ENCODE data around the gene PDS5B. TPM values are rescaled to one million over a fixed set of nuclear protein-coding genes. Genes with fewer than 3 reads are reported as not detected.

PDS5B gene
- total and polyA plus RNA-seq, 2 experiments from 2014 or later = 43.9 to 46.5 TPM

GRCh38 chr13:32538621-32539246, 47.5 kb upstream of the PDS5B start, which contains the start of gene N4BP2L2:
TSS of gene N4BP2L2 (minus strand) at chr13:32538795. CDS start at chr13:32537027, 1,768 bp downstream.
- peaks cover 16% of the 10 kb centered on the region; the same call in 1 of the 2 replicates for H3K36me3 ChIP-seq (ENCODE audit: insufficient read depth)
- peaks cover 45% of the 10 kb centered on the region for H3K79me2 ChIP-seq (replicated peaks; ENCODE audit: insufficient read depth)
- H3K4me3 Mint-ChIP-seq = peak within 1 kb of the TSS; percentile 96
- ATAC-seq (peak; percentile 99), DNase-seq (ENCODE audit: low spot score) (peak; percentile 98)
- TF ChIP-seq POLR2AphosphoS5 (IDR thresholded peaks at IDR 0.05; ENCODE audit: low read depth) (peak; percentile 67), CTCF (conservative IDR thresholded peaks at IDR 0.05; ENCODE audit: low read depth in 2 of 2) (peak in 1 of 2 experiments; percentile 62; a peak in 2 of 4 replicates), CREB1 (CRISPR knock-in tag; IDR thresholded peaks at IDR 0.05; ENCODE audit: low read depth) (peak; percentile 66), EZH2 (IDR thresholded peaks at IDR 0.05; ENCODE audit: low read depth, unreplicated experiment) (no peak)
- TF ChIP-seq, protein P1, sequence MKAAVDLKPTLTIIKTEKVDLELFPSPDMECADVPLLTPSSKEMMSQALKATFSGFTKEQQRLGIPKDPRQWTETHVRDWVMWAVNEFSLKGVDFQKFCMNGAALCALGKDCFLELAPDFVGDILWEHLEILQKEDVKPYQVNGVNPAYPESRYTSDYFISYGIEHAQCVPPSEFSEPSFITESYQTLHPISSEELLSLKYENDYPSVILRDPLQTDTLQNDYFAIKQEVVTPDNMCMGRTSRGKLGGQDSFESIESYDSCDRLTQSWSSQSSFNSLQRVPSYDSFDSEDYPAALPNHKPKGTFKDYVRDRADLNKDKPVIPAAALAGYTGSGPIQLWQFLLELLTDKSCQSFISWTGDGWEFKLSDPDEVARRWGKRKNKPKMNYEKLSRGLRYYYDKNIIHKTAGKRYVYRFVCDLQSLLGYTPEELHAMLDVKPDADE (IDR thresholded peaks at IDR 0.05) = peak; percentile 96
- peaks cover 5% of the 10 kb centered on the region for H3K4me1 ChIP-seq (ENCODE audit: insufficient read depth)
- peak within 1 kb of the TSS; percentile 97 for H3K27ac Mint-ChIP-seq
- H3K27me3 ChIP-seq (ENCODE audit: insufficient read depth) = no peaks in the 10 kb centered on the region
- H3K9me3 Mint-ChIP-seq = no peaks in the 10 kb centered on the region; the same call in 2 of the 3 replicates
- H4K20me1 ChIP-seq (replicated peaks; ENCODE audit: insufficient read depth) = no peaks in the 10 kb centered on the region; the same call in none of the 2 replicates
- no peaks in the 10 kb centered on the region for H3K27me3 Mint-ChIP-seq (ENCODE audit: insufficient read depth, low read depth, poor library complexity)
- H3F3A ChIP-seq (replicated peaks; ENCODE audit: low read depth) = no peaks in the 10 kb centered on the region
- H3K36me3 Mint-ChIP-seq (ENCODE audit: low read depth) = peaks cover 25% of the 10 kb centered on the region
- peak within 1 kb of the TSS; percentile 92 for H3K27ac ChIP-seq (ENCODE audit: low read depth)
- H3K4me3 ChIP-seq = peak within 1 kb of the TSS; percentile 72
- H3K4me1 Mint-ChIP-seq = peaks cover 19% of the 10 kb centered on the region
- peak within 1 kb of the TSS; percentile 40; the same call in 1 of the 2 replicates for H2AFZ ChIP-seq
- peak within 1 kb of the TSS; percentile 80 for H3K4me2 ChIP-seq
- no peaks in the 10 kb centered on the region for H3K9me2 ChIP-seq (ENCODE audit: insufficient read depth)

- TF ChIP-seq REST (IDR thresholded peaks at IDR 0.05; ENCODE audit: unreplicated experiment) = no peak
- no peaks in the 10 kb centered on the region for H3K36me3 Mint-ChIP-seq (ENCODE audit: low read depth)
- no peak overlapping the region for H3K4me2 ChIP-seq
- H3K27me3 ChIP-seq (ENCODE audit: insufficient read depth) = no peaks in the 10 kb centered on the region; the same call in 1 of the 2 replicates
- no peak overlapping the region for H3K4me3 Mint-ChIP-seq
- no peak overlapping the region for H2AFZ ChIP-seq
- ATAC-seq = no peak
- no peaks in the 10 kb centered on the region for H3K27me3 Mint-ChIP-seq (ENCODE audit: insufficient read depth, low read depth, poor library complexity)
- H3K27ac Mint-ChIP-seq = no peak overlapping the region
- H3K9me2 ChIP-seq (ENCODE audit: insufficient read depth) = no peaks in the 10 kb centered on the region
- peaks cover 10% of the 10 kb centered on the region for H3K79me2 ChIP-seq (replicated peaks; ENCODE audit: insufficient read depth)
- H3K4me1 Mint-ChIP-seq = peaks cover 8% of the 10 kb centered on the region
- DNase-seq (ENCODE audit: low spot score) = no peak
- H4K20me1 ChIP-seq (replicated peaks; ENCODE audit: insufficient read depth) = no peaks in the 10 kb centered on the region
- peaks cover 4% of the 10 kb centered on the region for H3K4me1 ChIP-seq (ENCODE audit: insufficient read depth)
- no peak overlapping the region for H3K4me3 ChIP-seq
- H3K36me3 ChIP-seq (ENCODE audit: insufficient read depth) = no peaks in the 10 kb centered on the region
- no peak overlapping the region for H3K27ac ChIP-seq (ENCODE audit: low read depth)
- no peaks in the 10 kb centered on the region; the same call in 2 of the 3 replicates for H3K9me3 Mint-ChIP-seq
- no peaks in the 10 kb centered on the region for H3F3A ChIP-seq (replicated peaks; ENCODE audit: low read depth)
Observed at GRCh38 chr13:32542221-32542620, 44.0 kb upstream of the PDS5B start.

Measured in GM23338 (cell line).